Activated T-helper 1 cell treated with anti-CD3 and anti-CD28 coated beads, Interleukin-12 subunit alpha, Interleukin-12 subunit beta, Interleukin-2, Interleukin-4 antibody, amounts not matched to agents 30 ng/mL and 10 ng/mL and 1 ng/mL, durations not matched to agents 14 hours and 24 hours and 36 hours (primary cell): ENCODE data around the gene VPS35L. TPM values are rescaled to one million over a fixed set of nuclear protein-coding genes. Genes with fewer than 3 reads are reported as not detected.
"Not testable (repeated sequence)": the region's sequence is repeated elsewhere in the genome, so short reads cannot be mapped to it uniquely, and the experiment has no call there.

ENCODE experiments used
- DNase-seq: peaks from one replicate; pipeline ENCODE4 v3.0.0; 2021; ENCODE audit warnings: low spot score
- H3K27ac Mint-ChIP-seq: one replicate; pipeline ENCODE4 v1.8.0; 2021; ENCODE audit warnings: mild to moderate bottlenecking, mixed read lengths
- H3K27me3 Mint-ChIP-seq: one replicate; pipeline ENCODE4 v1.8.0; 2022; ENCODE audit warnings: mild to moderate bottlenecking, moderate library complexity, mixed read lengths; ENCODE audit not compliant: insufficient read depth
- H3K36me3 Mint-ChIP-seq: one replicate; pipeline ENCODE4 v1.8.0; 2021; ENCODE audit warnings: low read depth, mixed read lengths
- H3K4me1 Mint-ChIP-seq: one replicate; pipeline ENCODE4 v1.8.0; 2021; ENCODE audit warnings: low read depth, mixed read lengths
- H3K4me3 Mint-ChIP-seq: one replicate; pipeline ENCODE4 v1.8.0; 2021; ENCODE audit warnings: mild to moderate bottlenecking, moderate library complexity, mixed read lengths
- H3K9me3 Mint-ChIP-seq: one replicate; pipeline ENCODE4 v1.8.0; 2021; ENCODE audit warnings: mixed read lengths
- intact Hi-C: fragments of 100-400 bp; cut with micrococcal nuclease; formaldehyde crosslinking; loops from one replicate; pipeline ENCODE4 v1.15.1; 2024
- total RNA-seq: library from RNA; stranded (reverse); gene quantifications from 2 replicates; pipeline ENCODE4 v1.2.3, GENCODE V29; 2022

Gene VPS35L
- total RNA-seq, 1 donor from 2014 or later, result 36.2 TPM

GRCh38 chr16:19654147-19654546 lies 98.6 kb downstream of the VPS35L start:
- no peaks in the 10 kb centered on the region for H3K9me3 Mint-ChIP-seq
- H3K4me1 Mint-ChIP-seq, result no peaks in the 10 kb centered on the region
- DNase-seq, result no peak
- no peaks in the 10 kb centered on the region for H3K27me3 Mint-ChIP-seq
- H3K27ac Mint-ChIP-seq, result no peak overlapping the region
- intact Hi-C loops, result no loop called here
- peaks cover 25% of the 10 kb centered on the region for H3K36me3 Mint-ChIP-seq
- H3K4me3 Mint-ChIP-seq, result no peak overlapping the region

GRCh38 chr16:19655242-19655777 lies 99.8 kb downstream of the VPS35L start:
- Mint-ChIP-seq H3K4me1 (no peaks in the 10 kb centered on the region), H3K27me3 (no peaks in the 10 kb centered on the region), H3K36me3 (peaks cover 25% of the 10 kb centered on the region), H3K4me3 (no peak overlapping the region), H3K9me3 (no peaks in the 10 kb centered on the region), H3K27ac (no peak overlapping the region)
- intact Hi-C loops, result no loop called here
- DNase-seq, result no peak

GRCh38 chr16:19657831-19658230 lies 102.3 kb downstream of the VPS35L start:
- H3K27ac Mint-ChIP-seq, result no peak overlapping the region
- no peaks in the 10 kb centered on the region for H3K4me1 Mint-ChIP-seq
- no peak for DNase-seq
- intact Hi-C loops, result no loop called here
- H3K9me3 Mint-ChIP-seq, result no peaks in the 10 kb centered on the region
- no peaks in the 10 kb centered on the region for H3K27me3 Mint-ChIP-seq
- H3K36me3 Mint-ChIP-seq, result peaks cover 23% of the 10 kb centered on the region
- no peak overlapping the region for H3K4me3 Mint-ChIP-seq

GRCh38 chr16:19659554-19659953 lies 104.1 kb downstream of the VPS35L start:
- DNase-seq, result no peak
- no peak overlapping the region for H3K4me3 Mint-ChIP-seq
- no peaks in the 10 kb centered on the region for H3K27me3 Mint-ChIP-seq
- no peaks in the 10 kb centered on the region for H3K9me3 Mint-ChIP-seq
- intact Hi-C loops, result no loop called here
- no peak overlapping the region for H3K27ac Mint-ChIP-seq
- H3K4me1 Mint-ChIP-seq, result no peaks in the 10 kb centered on the region
- H3K36me3 Mint-ChIP-seq, result peaks cover 15% of the 10 kb centered on the region

GRCh38 chr16:19660432-19660831 lies 104.9 kb downstream of the VPS35L start:
- Mint-ChIP-seq H3K36me3 (peaks cover 19% of the 10 kb centered on the region), H3K4me1 (no peaks in the 10 kb centered on the region), H3K9me3 (peaks cover 5% of the 10 kb centered on the region), H3K4me3 (no peak overlapping the region), H3K27me3 (no peaks in the 10 kb centered on the region), H3K27ac (no peak overlapping the region)
- intact Hi-C loops, result no loop called here
- DNase-seq, result no peak

GRCh38 chr16:19662351-19662750 lies 106.8 kb downstream of the VPS35L start:
- Mint-ChIP-seq H3K4me1 (no peaks in the 10 kb centered on the region), H3K27ac (no peak overlapping the region), H3K27me3 (no peaks in the 10 kb centered on the region), H3K4me3 (no peak overlapping the region), H3K9me3 (peaks cover 8% of the 10 kb centered on the region), H3K36me3 (peaks cover 16% of the 10 kb centered on the region)
- intact Hi-C loops, result no loop called here
- DNase-seq, result no peak

- Mint-ChIP-seq H3K9me3 (peaks cover 8% of the 10 kb centered on the region), H3K4me3 (no peak overlapping the region)
- DNase-seq, result no peak
These were observed 108.7 kb downstream of the VPS35L start for GRCh38 chr16:19664166-19664565.

GRCh38 chr16:19665313-19665712 lies 109.8 kb downstream of the VPS35L start:
- DNase-seq, intact Hi-C loops, H3K27ac Mint-ChIP-seq, H3K4me3 Mint-ChIP-seq, H3K4me1 Mint-ChIP-seq, H3K9me3 Mint-ChIP-seq, H3K27me3 Mint-ChIP-seq: not testable (repeated sequence)
- peaks cover 18% of the 10 kb centered on the region for H3K36me3 Mint-ChIP-seq

More at GRCh38 chr16:19664166-19664565, 108.7 kb downstream of the VPS35L start:
- H3K36me3 Mint-ChIP-seq, result peaks cover 15% of the 10 kb centered on the region
- no peaks in the 10 kb centered on the region for H3K4me1 Mint-ChIP-seq
- intact Hi-C loops, result no loop called here
- no peak overlapping the region for H3K27ac Mint-ChIP-seq
- H3K27me3 Mint-ChIP-seq, result no peaks in the 10 kb centered on the region

- Mint-ChIP-seq H3K9me3 (peaks cover 8% of the 10 kb centered on the region), H3K36me3 (peaks cover 18% of the 10 kb centered on the region), H3K4me1 (no peaks in the 10 kb centered on the region), H3K4me3 (no peak overlapping the region), H3K27ac (no peak overlapping the region), H3K27me3 (no peaks in the 10 kb centered on the region)
- DNase-seq, result no peak
- intact Hi-C loops, result no loop called here
These were observed 111.0 kb downstream of the VPS35L start for GRCh38 chr16:19666477-19666876.

GRCh38 chr16:19672378-19672777 lies 116.9 kb downstream of the VPS35L start:
- no peaks in the 10 kb centered on the region for H3K4me1 Mint-ChIP-seq
- H3K27ac Mint-ChIP-seq, result no peak overlapping the region
- no peaks in the 10 kb centered on the region for H3K9me3 Mint-ChIP-seq
- intact Hi-C loops, result no loop called here
- no peak overlapping the region for H3K4me3 Mint-ChIP-seq
- H3K36me3 Mint-ChIP-seq, result peaks cover 11% of the 10 kb centered on the region
- DNase-seq, result no peak
- H3K27me3 Mint-ChIP-seq, result no peaks in the 10 kb centered on the region

GRCh38 chr16:19674485-19674884 lies 119.0 kb downstream of the VPS35L start:
- DNase-seq, result no peak
- Mint-ChIP-seq H3K4me3 (no peak overlapping the region), H3K27ac (no peak overlapping the region), H3K36me3 (peaks cover 9% of the 10 kb centered on the region), H3K9me3 (no peaks in the 10 kb centered on the region), H3K27me3 (no peaks in the 10 kb centered on the region), H3K4me1 (no peaks in the 10 kb centered on the region)
- intact Hi-C loops, result no loop called here

- no peaks in the 10 kb centered on the region for H3K9me3 Mint-ChIP-seq
- no peak overlapping the region for H3K27ac Mint-ChIP-seq
- DNase-seq, result no peak
- intact Hi-C loops, result no loop called here
- H3K36me3 Mint-ChIP-seq, result peaks cover 6% of the 10 kb centered on the region
- no peaks in the 10 kb centered on the region for H3K4me1 Mint-ChIP-seq
- no peaks in the 10 kb centered on the region for H3K27me3 Mint-ChIP-seq
- no peak overlapping the region for H3K4me3 Mint-ChIP-seq
These were observed 121.9 kb downstream of the VPS35L start for GRCh38 chr16:19677402-19677801.

GRCh38 chr16:19678804-19679203 lies 123.3 kb downstream of the VPS35L start:
- no peak for DNase-seq
- intact Hi-C loops, result no loop called here
- Mint-ChIP-seq H3K36me3 (peaks cover 16% of the 10 kb centered on the region), H3K4me3 (no peak overlapping the region), H3K27me3 (no peaks in the 10 kb centered on the region), H3K27ac (no peak overlapping the region), H3K4me1 (no peaks in the 10 kb centered on the region), H3K9me3 (peaks cover 4% of the 10 kb centered on the region)

GRCh38 chr16:19679281-19679680 lies 123.8 kb downstream of the VPS35L start:
- H3K27ac Mint-ChIP-seq, H3K27me3 Mint-ChIP-seq, DNase-seq, H3K4me3 Mint-ChIP-seq, H3K4me1 Mint-ChIP-seq, intact Hi-C loops, H3K9me3 Mint-ChIP-seq: not testable (repeated sequence)
- peaks cover 19% of the 10 kb centered on the region for H3K36me3 Mint-ChIP-seq
